NCI-H187 (cell line): Measurements from ENCODE around the gene CTSO.
"Not testable (repeated sequence)": the region's sequence is repeated elsewhere in the genome, so short reads cannot be mapped to it uniquely, and the experiment has no call there.

ENCODE experiments used
- DNase-seq, 2 experiments: peaks; one replicate each; lab custom pipeline; 2025; lab: John Stamatoyannopoulos, UW

CTSO gene

DNA sequence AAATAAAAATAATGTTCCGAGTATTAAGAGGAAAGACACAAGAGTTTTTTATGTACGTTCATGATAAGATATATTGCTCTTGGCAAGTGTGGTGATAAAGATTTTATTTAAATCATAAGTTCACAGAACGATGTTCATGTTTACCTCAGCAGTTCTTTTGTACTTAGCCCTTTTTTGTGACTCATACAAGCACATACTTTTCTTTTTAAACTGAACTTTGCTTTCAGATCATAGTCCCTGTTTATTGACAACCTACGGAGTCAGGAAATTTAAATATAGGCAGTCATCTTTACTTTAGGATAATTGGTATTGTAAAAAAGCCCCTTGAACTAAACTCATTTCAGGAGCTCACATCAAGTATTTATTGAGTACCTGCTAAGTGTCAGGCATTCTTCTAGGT, 1.3 kb upstream of the CTSO start:
- no peak for DNase-seq

DNA sequence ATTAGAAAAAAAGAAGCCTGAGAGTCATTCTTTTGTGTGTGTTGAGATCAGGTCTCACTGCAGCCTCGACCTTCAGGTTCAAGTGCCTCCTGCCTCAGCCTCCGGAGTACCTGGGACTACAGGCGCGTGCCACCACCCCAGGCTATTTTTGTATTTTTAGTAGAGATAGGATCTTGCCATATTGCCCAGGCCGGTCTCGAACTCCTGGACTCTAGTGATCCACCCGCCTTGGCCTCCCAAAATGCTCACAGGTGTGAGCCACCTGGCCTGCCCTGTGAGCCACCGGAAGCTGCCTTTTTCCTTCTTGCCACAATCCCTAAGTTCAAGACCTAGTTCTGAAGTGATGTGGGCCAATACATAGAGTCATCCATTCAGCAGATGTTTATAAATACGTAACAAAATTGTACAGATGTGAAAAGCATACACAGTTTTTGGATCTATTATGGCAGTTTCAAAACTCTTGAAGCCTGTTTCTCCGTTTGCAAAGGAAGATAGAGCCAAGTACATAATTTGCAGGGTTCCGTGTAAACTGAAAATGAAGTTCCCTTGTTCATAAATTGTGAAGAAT, 536 bp upstream of the CTSO start:
- no peak for DNase-seq

GRCh38 chr4:155952501-155952901, 1.2 kb downstream of the CTSO start:
- no peak for DNase-seq

DNA sequence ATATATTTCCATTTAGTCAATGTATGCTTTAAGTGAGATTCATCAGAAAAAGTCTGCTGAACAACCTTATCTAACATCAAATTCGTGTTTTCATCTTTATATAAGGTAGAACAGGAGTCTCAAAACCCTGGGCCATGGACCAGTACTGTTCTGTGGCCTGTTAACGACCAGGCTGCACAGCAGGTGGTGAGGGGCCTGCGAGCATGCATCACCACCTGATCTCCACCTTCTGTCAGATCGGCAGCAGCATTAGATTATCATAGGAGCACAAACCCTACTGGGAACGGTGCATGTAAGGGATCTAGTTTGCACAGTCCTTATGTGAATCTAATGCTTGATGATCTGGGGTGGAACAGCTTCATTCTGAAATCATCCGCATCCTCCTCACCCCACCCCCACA, 3.2 kb downstream of the CTSO start:
- no peak for DNase-seq

DNA sequence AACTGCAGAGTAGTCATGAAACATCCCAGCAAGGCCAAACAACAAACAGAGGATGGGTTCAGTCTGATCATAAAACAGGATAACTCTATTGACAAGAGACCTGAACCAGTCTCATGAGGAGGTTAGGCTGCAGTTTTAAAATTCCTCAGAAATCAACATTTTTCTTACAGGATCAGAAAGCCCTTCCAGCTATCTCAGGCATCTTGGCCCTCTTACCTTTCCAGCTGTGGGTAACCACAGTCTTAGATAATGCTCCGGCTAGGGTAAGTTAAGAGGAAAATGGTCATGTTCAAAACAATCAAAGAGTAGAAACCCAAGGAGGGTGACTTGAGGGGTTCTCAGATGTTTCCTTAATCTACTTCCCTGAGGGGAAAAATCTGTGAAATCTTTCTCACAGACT, 5.1 kb downstream of the CTSO start:
- no peak for DNase-seq

DNA sequence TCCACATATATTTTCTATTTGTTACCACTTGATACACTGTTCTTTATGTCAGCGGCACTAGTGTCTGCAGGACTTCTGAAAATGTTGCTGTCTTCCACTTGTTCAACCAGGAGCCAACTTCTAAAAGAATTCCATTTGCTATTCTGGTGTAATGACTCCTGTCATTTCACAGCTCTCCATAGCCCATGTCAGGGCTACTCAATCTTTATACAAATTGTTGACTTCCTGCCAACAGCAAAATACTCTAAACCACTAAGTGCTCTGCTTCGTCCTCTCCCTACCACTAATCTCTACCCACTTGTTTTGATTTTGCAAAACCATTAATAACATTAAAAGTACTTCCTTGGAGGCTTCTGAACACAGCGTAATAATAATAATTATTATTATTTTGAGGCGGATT, 7.2 kb downstream of the CTSO start:
- no peak for DNase-seq

- DNase-seq, result no peak
Observed at GRCh38 chr4:155944516-155944915, 9.2 kb downstream of the CTSO start.

GRCh38 chr4:155943605-155944291, 9.9 kb downstream of the CTSO start:
- DNase-seq, result no peak

GRCh38 chr4:155941820-155942219, 11.8 kb downstream of the CTSO start:
- DNase-seq, result no peak

- no peak for DNase-seq
Observed at GRCh38 chr4:155941085-155941790, 12.4 kb downstream of the CTSO start.

GRCh38 chr4:155935389-155935986, 18.2 kb downstream of the CTSO start:
- no peak for DNase-seq

- not testable (repeated sequence) for DNase-seq
Observed at GRCh38 chr4:155934634-155935033, 19.0 kb downstream of the CTSO start.

DNA sequence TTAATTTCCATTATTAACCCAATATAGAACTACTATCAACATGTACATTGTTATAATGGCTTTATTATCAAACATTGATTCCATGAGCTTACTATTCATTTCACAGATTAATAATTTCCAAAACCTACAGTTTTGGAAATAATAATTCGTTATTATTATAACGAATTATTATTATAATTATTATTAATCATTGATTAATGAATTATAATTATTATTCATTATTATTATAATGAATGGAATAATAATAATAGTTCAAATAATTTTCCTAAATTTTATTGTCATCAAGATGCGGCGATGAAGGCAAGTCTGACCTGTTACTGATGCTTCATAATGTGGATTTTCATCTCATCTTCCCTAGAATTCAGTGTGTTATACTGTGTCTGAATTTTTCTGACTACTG, 22.0 kb downstream of the CTSO start:
- no peak for DNase-seq

GRCh38 chr4:155930330-155930729, 23.3 kb downstream of the CTSO start:
- DNase-seq, result no peak

GRCh38 chr4:155929833-155930232, 23.8 kb downstream of the CTSO start:
- no peak for DNase-seq

DNA sequence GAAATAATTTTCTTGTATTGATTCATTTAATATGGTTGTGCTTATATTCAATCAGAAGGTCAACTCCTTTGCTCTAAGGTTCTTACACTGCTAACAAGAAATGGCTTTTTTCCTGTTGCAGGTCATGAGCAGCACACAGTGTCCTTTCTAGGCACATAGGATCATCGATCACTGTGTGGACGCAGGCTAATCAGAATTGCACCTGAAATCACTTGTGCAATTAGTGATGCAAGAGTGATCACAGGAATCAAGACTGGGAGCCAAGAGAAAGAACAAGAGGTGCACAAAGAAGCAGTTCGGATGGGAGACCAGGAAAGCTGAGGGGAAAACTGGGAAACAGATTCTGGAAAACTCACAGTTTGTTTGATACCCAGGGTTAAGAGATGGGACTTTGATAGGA, 29.0 kb downstream of the CTSO start:
- no peak for DNase-seq

DNA sequence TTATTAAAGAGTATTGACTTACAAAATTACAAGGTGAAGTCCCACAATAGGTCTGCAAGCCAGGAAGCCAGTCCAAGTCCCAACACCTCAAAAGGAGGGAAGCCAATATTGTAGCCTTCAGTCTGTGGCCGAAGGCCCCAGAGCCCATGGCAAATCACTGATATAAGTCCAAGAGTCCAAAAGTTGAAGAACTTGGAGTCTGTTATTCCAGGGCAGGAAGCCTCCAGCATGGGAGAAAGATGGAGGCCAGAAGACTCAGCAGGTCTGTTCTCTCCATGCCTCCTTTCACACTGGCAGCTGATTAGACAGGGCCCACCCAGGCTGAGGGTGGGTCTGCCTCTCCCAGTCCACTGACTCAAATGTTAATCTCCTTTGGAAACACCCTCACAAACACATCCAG, 32.1 kb downstream of the CTSO start:
- no peak for DNase-seq

DNA sequence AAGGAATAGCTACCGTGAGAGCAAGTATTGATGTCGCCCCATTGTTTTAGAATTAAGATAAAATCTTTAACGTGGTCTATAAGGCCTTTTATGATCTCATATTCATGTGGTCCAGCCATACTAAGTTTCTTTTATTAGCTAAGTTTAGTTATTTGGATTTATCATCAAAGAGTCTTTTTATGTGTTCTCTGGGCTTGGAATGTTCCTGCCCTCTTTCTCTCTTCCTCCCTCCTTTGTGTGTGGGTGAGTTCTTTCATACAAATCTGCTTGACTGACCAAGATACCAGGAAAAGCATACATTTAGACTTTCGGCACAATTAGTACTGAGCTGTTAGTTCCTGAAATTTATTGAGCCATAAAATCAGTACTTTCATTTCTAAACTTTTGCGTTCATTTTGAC, 38.9 kb downstream of the CTSO start:
- DNase-seq, result no peak

DNA sequence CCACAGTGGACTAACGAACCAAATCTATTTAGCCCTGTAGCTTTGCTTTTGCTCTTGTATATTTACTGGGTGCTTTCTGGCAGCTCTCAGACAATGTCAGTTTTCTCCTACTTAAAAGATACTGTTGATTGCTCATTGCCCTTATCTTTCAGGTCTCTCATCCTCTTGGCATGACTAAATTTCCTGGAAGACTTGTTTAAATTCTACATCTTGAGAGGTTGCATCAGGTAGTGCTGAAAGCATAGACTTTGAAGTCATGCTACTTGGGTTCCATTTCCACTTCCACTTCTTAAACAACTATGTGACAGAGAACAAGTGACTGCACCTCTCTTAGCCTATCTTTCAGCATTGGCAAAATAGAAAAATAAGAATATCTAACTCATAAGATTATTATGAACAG, 41.8 kb downstream of the CTSO start:
- no peak for DNase-seq

DNA sequence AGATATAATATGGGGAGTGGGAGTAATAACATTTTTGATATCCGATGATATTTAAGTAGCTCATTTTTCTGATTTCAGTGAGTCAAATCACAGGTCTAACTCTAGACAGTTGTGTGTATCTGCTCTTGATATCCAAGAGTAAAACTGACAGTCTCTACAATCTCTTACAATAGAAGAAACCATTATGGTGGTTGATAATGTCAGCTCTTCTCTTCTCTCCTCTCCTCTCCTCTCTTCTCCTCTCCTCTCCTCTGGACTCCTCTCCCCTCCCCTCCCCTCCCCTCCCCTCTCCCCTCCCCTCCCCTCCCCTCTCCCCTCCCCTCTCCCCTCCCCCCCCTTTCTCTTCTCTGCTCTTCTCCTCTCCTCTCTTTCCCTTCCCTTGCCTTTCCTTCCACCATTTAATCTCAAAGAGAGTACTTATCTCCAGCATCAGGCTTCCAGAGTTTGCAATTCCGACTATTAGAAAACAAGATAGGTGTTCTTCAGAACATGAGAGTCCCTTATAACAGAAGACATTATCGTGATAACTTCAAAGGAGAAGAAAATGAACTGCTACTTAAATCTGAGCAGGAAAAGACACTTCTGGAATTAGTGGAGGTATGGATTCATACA, 43.9 kb downstream of the CTSO start:
- DNase-seq, result no peak

DNA sequence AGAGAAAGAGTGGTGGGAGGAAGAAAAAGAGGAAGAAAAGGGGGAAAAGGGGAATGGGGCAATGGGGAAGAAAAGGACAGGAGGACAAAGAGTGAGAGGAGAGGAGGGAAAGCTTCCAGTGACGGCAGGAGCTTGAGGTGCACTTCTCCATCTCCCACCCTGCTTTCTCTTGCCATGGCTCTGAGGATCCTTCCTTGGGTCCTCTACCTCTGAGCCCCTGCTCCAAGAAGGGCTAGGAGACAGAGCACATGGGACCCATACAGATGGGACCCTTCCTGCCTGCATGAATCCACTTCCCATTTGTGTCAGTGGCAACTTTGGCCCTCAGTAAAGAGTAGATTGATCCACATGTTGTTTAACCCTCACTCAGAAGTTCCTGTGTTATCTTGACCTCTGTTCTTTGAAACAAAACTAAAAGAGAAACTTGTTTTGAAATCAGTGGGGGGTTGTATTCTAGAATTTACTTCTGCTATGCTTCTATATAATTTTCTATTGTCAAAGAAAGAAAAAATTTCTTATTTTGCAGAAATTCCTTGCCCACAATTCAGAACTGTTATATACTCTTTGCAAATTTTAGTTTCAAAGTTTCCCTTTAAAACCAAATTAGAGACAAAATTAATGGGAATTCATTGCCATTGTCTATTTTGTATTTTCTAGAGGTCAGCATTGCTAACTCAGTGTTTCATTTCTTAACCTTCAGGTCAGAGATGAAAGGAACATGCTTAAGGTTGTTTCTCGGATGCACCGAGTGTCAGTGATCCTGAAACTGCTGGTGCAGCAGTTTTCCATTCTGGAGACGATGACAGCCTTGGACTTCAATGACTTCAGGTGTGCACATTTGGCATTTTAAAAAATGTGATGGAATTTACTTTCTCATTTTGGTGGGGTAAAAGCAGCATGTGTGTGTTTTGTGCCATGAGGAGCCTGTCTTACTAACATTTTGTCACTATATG, 45.2 kb downstream of the CTSO start:
- no peak for DNase-seq

DNA sequence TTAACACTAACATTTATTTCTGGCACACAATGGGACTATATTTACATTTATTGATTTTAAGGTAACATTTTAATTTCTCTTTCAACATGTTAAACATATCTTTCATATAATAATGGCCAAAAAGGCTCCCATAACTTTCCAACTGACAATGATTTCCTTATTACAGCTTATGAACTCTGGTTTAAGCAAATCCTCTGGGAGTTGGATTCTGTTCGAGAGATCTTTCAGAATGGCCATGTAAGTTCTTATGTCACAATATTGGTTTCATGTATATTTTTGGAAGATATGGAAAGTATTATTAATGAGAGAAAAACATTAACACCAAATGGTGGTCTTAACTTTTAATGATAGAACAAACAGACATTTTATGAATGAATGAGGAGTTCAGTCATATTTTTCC, 46.1 kb downstream of the CTSO start:
- DNase-seq, result no peak
